HEK293T (cell line): ENCODE measurements around the gene KCNJ15.

Experiments used
- CTBP1 ChIP-seq: fragments of 450-650 bp; IDR thresholded peaks from 2 replicates; pipeline ENCODE4 v1.6.1; 2016; ENCODE audit warnings: borderline replicate concordance
- ELF4 ChIP-seq: fragments of 450-650 bp; IDR thresholded peaks from 2 replicates; pipeline ENCODE4 v1.6.1; 2017; ENCODE audit warnings: antibody characterized with exemption
- FOXA1 ChIP-seq: fragments of 450-650 bp; IDR thresholded peaks from 2 replicates; pipeline ENCODE4 v1.6.1; 2016; ENCODE audit warnings: mild to moderate bottlenecking
- FOXK2 ChIP-seq: fragments of 450-650 bp; IDR thresholded peaks from 2 replicates; pipeline ENCODE4 v1.6.1; 2016; ENCODE audit warnings: mild to moderate bottlenecking
- HDGF ChIP-seq: fragments of 450-650 bp; IDR thresholded peaks from 2 replicates; pipeline ENCODE4 v1.6.1; 2017; ENCODE audit warnings: antibody characterized with exemption, borderline replicate concordance
- L3MBTL2 ChIP-seq: fragments of 450-650 bp; conservative IDR thresholded peaks from 2 replicates; pipeline ENCODE4 v1.6.1; 2016; ENCODE audit warnings: mild to moderate bottlenecking
- SP1 ChIP-seq: fragments of 450-650 bp; IDR thresholded peaks from 2 replicates; pipeline ENCODE4 v1.6.1; 2017
- SUZ12 ChIP-seq: fragments of 450-650 bp; IDR thresholded peaks from 2 replicates; pipeline ENCODE4 v1.6.1; 2016; ENCODE audit warnings: mild to moderate bottlenecking
- ZNF384 ChIP-seq: fragments of 450-650 bp; IDR thresholded peaks from 2 replicates; pipeline ENCODE4 v1.6.1; 2016

DNA sequence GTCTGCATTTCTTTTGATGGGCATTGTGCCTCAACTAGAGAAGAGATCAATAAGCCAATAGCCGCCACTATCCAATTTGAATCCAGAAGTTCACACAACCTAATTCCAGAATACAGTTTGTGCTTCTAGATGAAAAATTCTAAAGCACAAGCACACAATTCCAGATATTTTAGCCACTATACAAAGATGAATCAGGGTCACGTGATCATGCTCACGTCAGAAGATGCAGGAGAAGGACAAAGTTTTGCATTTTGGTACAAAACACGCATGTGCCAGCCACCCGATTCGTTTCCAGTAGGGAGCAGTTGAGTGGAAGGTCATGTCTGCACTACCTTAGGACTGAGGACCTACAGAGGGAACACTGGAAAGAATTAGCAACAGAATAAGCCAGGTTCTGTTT lies 3.6 kb downstream of the KCNJ15 start:
- no peak for TF ChIP-seq SP1
- no peak for TF ChIP-seq SUZ12
- no peak for TF ChIP-seq FOXK2
- TF ChIP-seq ZNF384: no peak
- TF ChIP-seq ELF4: no peak
- TF ChIP-seq CTBP1: no peak
- TF ChIP-seq HDGF: no peak
- TF ChIP-seq L3MBTL2: no peak
- TF ChIP-seq FOXA1: no peak
